Thoracic aorta (tissue), 2 donors: ENCODE measurements around the gene LRRN2. TPM values are rescaled to one million over a fixed set of nuclear protein-coding genes. Genes with fewer than 3 reads are reported as not detected.

Experiments used
- ATAC-seq: fragments of 150-250 bp; one replicate; pipeline ENCODE4 v1.8.0; 2017; ENCODE audit warnings: low read depth; ENCODE audit not compliant: insufficient number of reproducible peaks, low FRiP score
- DNase-seq: peaks from one replicate; pipeline ENCODE4 v3.0.0-alpha.2; 2020; ENCODE audit warnings: low spot score
- H3K27ac ChIP-seq, 2 donors: fragments of 200-600 bp; sonication (generic); 1 replicate in 1 of 2; 2 replicates in 1 of 2; pipeline ENCODE4 v1.5.1; 2016; ENCODE audit warnings: mild to moderate bottlenecking in 2 of 2, moderate library complexity in 2 of 2
- H3K27me3 ChIP-seq: fragments of 200-600 bp; sonication (generic); replicated peaks from 2 replicates; pipeline ENCODE4 v1.6.0; 2016; ENCODE audit warnings: mild to moderate bottlenecking; ENCODE audit not compliant: insufficient read depth
- H3K36me3 ChIP-seq: fragments of 200-600 bp; sonication (generic); one replicate; pipeline ENCODE4 v1.5.1; 2016
- H3K4me1 ChIP-seq, 2 donors: fragments of 200-600 bp; sonication (generic); 1 replicate in 1 of 2; 2 replicates in 1 of 2; pipeline versions ENCODE4 v1.5.1 to v1.6.0; 2016; ENCODE audit warnings: low read depth in 2 of 2, mild to moderate bottlenecking in 1 of 2; ENCODE audit not compliant: control insufficient read depth in 1 of 2
- H3K4me3 ChIP-seq: fragments of 200-600 bp; sonication (generic); 2 replicates; pipeline ENCODE4 v1.5.1; 2016; ENCODE audit warnings: mild to moderate bottlenecking
- H3K9me3 ChIP-seq: fragments of 200-600 bp; sonication (generic); 2 replicates; pipeline ENCODE4 v1.5.1; 2016
- total RNA-seq, 2 donors: library from RNA; depleted of rRNA; stranded (reverse); fragments of >200 nt; gene quantifications; one replicate each; pipeline versions ENCODE4 v1.1.0 to v1.2.3, GENCODE V29; 2016
- TF ChIP-seq, protein P1 (sequence below): fragments of 200-600 bp; sonication (generic); IDR thresholded peaks from one replicate; pipeline ENCODE4 v1.5.1; 2019; ENCODE audit warnings: antibody characterized with exemption

LRRN2 gene
- total RNA-seq, 2 donors from 2014 or later, result 0.63 to 0.81 TPM

GRCh38 chr1:204663644-204664383 is 21.7 kb downstream of the LRRN2 start:
- no peak for ATAC-seq
- DNase-seq, result no peak
- Histone ChIP-seq H3K4me3 (no peak overlapping the region), H3K27me3 (no peaks in the 10 kb centered on the region), H3K4me1 (no peaks in the 10 kb centered on the region), H3K27ac (no peak overlapping the region), H3K36me3 (no peaks in the 10 kb centered on the region), H3K9me3 (no peaks in the 10 kb centered on the region)
- TF ChIP-seq, protein P1, sequence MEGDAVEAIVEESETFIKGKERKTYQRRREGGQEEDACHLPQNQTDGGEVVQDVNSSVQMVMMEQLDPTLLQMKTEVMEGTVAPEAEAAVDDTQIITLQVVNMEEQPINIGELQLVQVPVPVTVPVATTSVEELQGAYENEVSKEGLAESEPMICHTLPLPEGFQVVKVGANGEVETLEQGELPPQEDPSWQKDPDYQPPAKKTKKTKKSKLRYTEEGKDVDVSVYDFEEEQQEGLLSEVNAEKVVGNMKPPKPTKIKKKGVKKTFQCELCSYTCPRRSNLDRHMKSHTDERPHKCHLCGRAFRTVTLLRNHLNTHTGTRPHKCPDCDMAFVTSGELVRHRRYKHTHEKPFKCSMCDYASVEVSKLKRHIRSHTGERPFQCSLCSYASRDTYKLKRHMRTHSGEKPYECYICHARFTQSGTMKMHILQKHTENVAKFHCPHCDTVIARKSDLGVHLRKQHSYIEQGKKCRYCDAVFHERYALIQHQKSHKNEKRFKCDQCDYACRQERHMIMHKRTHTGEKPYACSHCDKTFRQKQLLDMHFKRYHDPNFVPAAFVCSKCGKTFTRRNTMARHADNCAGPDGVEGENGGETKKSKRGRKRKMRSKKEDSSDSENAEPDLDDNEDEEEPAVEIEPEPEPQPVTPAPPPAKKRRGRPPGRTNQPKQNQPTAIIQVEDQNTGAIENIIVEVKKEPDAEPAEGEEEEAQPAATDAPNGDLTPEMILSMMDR, result no peak

GRCh38 chr1:204662530-204662929 is 23.0 kb downstream of the LRRN2 start:
- H3K27ac ChIP-seq, result no peak overlapping the region

DNA sequence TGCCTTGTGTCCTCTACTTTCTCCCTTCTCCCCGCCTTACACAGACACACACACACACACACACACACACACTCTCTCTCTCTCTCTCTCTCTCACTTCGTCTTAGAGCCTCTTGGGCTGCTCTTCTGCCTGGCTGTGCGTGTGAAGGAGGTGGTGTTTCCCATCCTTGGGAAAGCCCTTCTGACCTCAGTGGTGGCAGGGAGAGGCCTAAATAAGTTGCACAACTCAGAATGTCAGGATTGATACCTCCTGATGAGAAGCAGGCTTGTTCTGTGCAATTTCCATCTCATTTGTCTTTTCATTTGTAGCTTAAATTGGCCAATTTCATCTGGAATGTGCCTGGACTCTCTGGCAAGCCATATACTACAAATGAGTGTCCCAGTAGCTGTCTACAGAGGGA is 25.0 kb downstream of the LRRN2 start:
- no peaks in the 10 kb centered on the region for H3K36me3 ChIP-seq
- no peak for DNase-seq
- no peaks in the 10 kb centered on the region for H3K4me1 ChIP-seq
- ATAC-seq, result no peak
- TF ChIP-seq, protein P1, result no peak
- no peaks in the 10 kb centered on the region for H3K27me3 ChIP-seq
- H3K4me3 ChIP-seq, result no peak overlapping the region
- H3K9me3 ChIP-seq, result no peaks in the 10 kb centered on the region
- no peak overlapping the region for H3K27ac ChIP-seq

More at GRCh38 chr1:204662530-204662929, 23.0 kb downstream of the LRRN2 start:
- H3K4me3 ChIP-seq, result no peak overlapping the region
- no peaks in the 10 kb centered on the region for H3K36me3 ChIP-seq
- ATAC-seq (no peak), DNase-seq (no peak)
- H3K4me1 ChIP-seq, result no peaks in the 10 kb centered on the region
- H3K9me3 ChIP-seq, result no peaks in the 10 kb centered on the region
- TF ChIP-seq, protein P1, result no peak
- H3K27me3 ChIP-seq, result no peaks in the 10 kb centered on the region

GRCh38 chr1:204659056-204659455 is 26.5 kb downstream of the LRRN2 start:
- Histone ChIP-seq H3K4me1 (no peaks in the 10 kb centered on the region), H3K9me3 (no peaks in the 10 kb centered on the region), H3K27ac (no peak overlapping the region), H3K4me3 (no peak overlapping the region), H3K36me3 (no peaks in the 10 kb centered on the region), H3K27me3 (no peaks in the 10 kb centered on the region)
- no peak for ATAC-seq
- no peak for DNase-seq
- TF ChIP-seq, protein P1, result no peak

GRCh38 chr1:204658295-204658694 is 27.2 kb downstream of the LRRN2 start:
- no peaks in the 10 kb centered on the region for H3K9me3 ChIP-seq
- H3K27me3 ChIP-seq, result no peaks in the 10 kb centered on the region
- no peak for ATAC-seq
- TF ChIP-seq, protein P1, result no peak
- no peak overlapping the region for H3K27ac ChIP-seq
- no peak overlapping the region for H3K4me3 ChIP-seq
- H3K4me1 ChIP-seq, result no peaks in the 10 kb centered on the region
- DNase-seq, result no peak
- no peaks in the 10 kb centered on the region for H3K36me3 ChIP-seq
